ENCODE results near the gene LYPD6. TPM values are rescaled to one million over a fixed set of nuclear protein-coding genes. Genes with fewer than 3 reads are reported as not detected.

Gene LYPD6
- polyA plus RNA-seq, 1 of the 3 experiments (the other 2 are of a cell fraction), result 8.1 TPM

DNA sequence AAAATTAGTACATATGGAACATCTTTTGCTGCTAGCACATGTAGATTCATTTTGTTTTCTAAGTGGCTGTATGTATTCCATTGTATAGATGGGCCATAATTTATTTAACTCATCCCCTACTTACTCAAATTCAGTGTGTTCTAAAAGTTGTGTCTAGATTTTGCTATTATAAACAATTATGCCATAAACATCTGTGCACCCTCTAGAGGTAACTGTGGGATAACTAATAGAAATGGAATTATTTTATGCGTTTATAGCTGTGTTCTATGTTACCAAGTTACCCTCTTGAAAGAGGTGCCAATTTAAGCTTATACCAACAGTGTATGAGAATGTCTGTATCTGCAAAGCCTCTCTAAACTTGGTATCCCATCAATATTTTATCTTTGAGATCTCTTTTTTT lies 156.8 kb downstream of the LYPD6 start:
- no peak overlapping the region for H3K4me3 ChIP-seq (ENCODE audit: low read depth in 2 of 2, low read length in 1 of 2)
- no peaks in the 10 kb centered on the region for H3K79me2 ChIP-seq (ENCODE audit: insufficient read depth)
- WGBS (ENCODE audit: low lambda C conversion rate), result 67% methylated on average over 1 of the region's 1 CpG
- no peaks in the 10 kb centered on the region for H3F3A ChIP-seq (replicated peaks; ENCODE audit: insufficient read depth)
- no peaks in the 10 kb centered on the region for H3K9me3 ChIP-seq
- no peaks in the 10 kb centered on the region for H4K20me1 ChIP-seq (ENCODE audit: insufficient read depth)
- no peak overlapping the region for H3K4me2 ChIP-seq
- ChIA-PET POLR2A (no interaction called here), CTCF (interaction anchor here (0.6 kb wide), 1 partner anchor 287 kb away, joined by 3 read pairs; no protein-coding TSS in a partner anchor)
- H3K27me3 ChIP-seq (ENCODE audit: insufficient read depth), result no peaks in the 10 kb centered on the region
- no peak overlapping the region for H3K27ac ChIP-seq (ENCODE audit: low read depth in 2 of 2, low read length in 1 of 2)
- TF ChIP-seq USF2 (IDR thresholded peaks at IDR 0.05; ENCODE audit: borderline replicate concordance, low read depth, low read length) (no peak), RAD21 (IDR thresholded peaks at IDR 0.05; ENCODE audit: low read length) (peak; percentile 33; the same call in 1 of the 2 replicates)
- TF ChIP-seq, protein P1, sequence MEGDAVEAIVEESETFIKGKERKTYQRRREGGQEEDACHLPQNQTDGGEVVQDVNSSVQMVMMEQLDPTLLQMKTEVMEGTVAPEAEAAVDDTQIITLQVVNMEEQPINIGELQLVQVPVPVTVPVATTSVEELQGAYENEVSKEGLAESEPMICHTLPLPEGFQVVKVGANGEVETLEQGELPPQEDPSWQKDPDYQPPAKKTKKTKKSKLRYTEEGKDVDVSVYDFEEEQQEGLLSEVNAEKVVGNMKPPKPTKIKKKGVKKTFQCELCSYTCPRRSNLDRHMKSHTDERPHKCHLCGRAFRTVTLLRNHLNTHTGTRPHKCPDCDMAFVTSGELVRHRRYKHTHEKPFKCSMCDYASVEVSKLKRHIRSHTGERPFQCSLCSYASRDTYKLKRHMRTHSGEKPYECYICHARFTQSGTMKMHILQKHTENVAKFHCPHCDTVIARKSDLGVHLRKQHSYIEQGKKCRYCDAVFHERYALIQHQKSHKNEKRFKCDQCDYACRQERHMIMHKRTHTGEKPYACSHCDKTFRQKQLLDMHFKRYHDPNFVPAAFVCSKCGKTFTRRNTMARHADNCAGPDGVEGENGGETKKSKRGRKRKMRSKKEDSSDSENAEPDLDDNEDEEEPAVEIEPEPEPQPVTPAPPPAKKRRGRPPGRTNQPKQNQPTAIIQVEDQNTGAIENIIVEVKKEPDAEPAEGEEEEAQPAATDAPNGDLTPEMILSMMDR (IDR thresholded peaks at IDR 0.05), result peak; percentile 34; the same call in 1 of the 2 replicates
- no peak overlapping the region for H3K9ac ChIP-seq
- no peaks in the 10 kb centered on the region for H3K36me3 ChIP-seq (replicated peaks in 1 of 2; ENCODE audit: control insufficient read depth in 1 of 2, insufficient read depth in 2 of 2, low read length in 1 of 2)
- DNase-seq, result no peak
- H3K9me2 ChIP-seq, result no peaks in the 10 kb centered on the region
- H3K4me1 ChIP-seq (ENCODE audit: control insufficient read depth in 1 of 2, insufficient read depth in 2 of 2, low read depth in 1 of 2, low read length in 1 of 2), result peaks cover 0 to 4% of the 10 kb centered on the region in 2 experiments; a peak in 2 of 4 replicates
- no peak overlapping the region for H2AFZ ChIP-seq (ENCODE audit: low read depth)

- no peak overlapping the region for H3K4me2 ChIP-seq
- DNase-seq, result no peak
Measured at GRCh38 chr2:149488706-149489440, 158.5 kb downstream of the LYPD6 start.

More at GRCh38 chr2:149488706-149489440, 158.5 kb downstream of the LYPD6 start:
- POLR2A ChIA-PET, result no interaction called here
- peaks cover 0 to 4% of the 10 kb centered on the region in 2 experiments; a peak in 2 of 4 replicates for H3K4me1 ChIP-seq (ENCODE audit: control insufficient read depth in 1 of 2, insufficient read depth in 2 of 2, low read depth in 1 of 2, low read length in 1 of 2)
- H3K79me2 ChIP-seq (ENCODE audit: insufficient read depth), result no peaks in the 10 kb centered on the region
- CTCF ChIA-PET, result interaction anchor here (1.2 kb wide), 1 partner anchor 159 kb away, joined by 3 read pairs; the partner anchor contains the start of gene LYPD6
- no peak overlapping the region for H3K4me3 ChIP-seq (ENCODE audit: low read depth in 2 of 2, low read length in 1 of 2)
- H3K27ac ChIP-seq (ENCODE audit: low read depth in 2 of 2, low read length in 1 of 2), result no peak overlapping the region
- H3K9me2 ChIP-seq, result no peaks in the 10 kb centered on the region
- H3K36me3 ChIP-seq (replicated peaks in 1 of 2; ENCODE audit: control insufficient read depth in 1 of 2, insufficient read depth in 2 of 2, low read length in 1 of 2), result no peaks in the 10 kb centered on the region
- no peak overlapping the region for H3K9ac ChIP-seq
- no peaks in the 10 kb centered on the region for H3K27me3 ChIP-seq (ENCODE audit: insufficient read depth)
- H3K9me3 ChIP-seq, result no peaks in the 10 kb centered on the region
- no peak overlapping the region for H2AFZ ChIP-seq (ENCODE audit: low read depth)
- TF ChIP-seq, protein P2, sequence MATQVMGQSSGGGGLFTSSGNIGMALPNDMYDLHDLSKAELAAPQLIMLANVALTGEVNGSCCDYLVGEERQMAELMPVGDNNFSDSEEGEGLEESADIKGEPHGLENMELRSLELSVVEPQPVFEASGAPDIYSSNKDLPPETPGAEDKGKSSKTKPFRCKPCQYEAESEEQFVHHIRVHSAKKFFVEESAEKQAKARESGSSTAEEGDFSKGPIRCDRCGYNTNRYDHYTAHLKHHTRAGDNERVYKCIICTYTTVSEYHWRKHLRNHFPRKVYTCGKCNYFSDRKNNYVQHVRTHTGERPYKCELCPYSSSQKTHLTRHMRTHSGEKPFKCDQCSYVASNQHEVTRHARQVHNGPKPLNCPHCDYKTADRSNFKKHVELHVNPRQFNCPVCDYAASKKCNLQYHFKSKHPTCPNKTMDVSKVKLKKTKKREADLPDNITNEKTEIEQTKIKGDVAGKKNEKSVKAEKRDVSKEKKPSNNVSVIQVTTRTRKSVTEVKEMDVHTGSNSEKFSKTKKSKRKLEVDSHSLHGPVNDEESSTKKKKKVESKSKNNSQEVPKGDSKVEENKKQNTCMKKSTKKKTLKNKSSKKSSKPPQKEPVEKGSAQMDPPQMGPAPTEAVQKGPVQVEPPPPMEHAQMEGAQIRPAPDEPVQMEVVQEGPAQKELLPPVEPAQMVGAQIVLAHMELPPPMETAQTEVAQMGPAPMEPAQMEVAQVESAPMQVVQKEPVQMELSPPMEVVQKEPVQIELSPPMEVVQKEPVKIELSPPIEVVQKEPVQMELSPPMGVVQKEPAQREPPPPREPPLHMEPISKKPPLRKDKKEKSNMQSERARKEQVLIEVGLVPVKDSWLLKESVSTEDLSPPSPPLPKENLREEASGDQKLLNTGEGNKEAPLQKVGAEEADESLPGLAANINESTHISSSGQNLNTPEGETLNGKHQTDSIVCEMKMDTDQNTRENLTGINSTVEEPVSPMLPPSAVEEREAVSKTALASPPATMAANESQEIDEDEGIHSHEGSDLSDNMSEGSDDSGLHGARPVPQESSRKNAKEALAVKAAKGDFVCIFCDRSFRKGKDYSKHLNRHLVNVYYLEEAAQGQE (IDR thresholded peaks at IDR 0.05; ENCODE audit: low read depth, low read length), result no peak
- no peak for TF ChIP-seq JUND (IDR thresholded peaks at IDR 0.05)
- no peaks in the 10 kb centered on the region for H4K20me1 ChIP-seq (ENCODE audit: insufficient read depth)
- H3F3A ChIP-seq (replicated peaks; ENCODE audit: insufficient read depth), result no peaks in the 10 kb centered on the region
- 73% methylated on average over 10 of the region's 10 CpGs for WGBS (ENCODE audit: low lambda C conversion rate)
